SK-N-SH (cell line): ENCODE results near the gene FRMPD4. TPM values are rescaled to one million over a fixed set of nuclear protein-coding genes. Genes with fewer than 3 reads are reported as not detected.

ENCODE experiments used
- CTCF ChIA-PET: fragments of 300-600, 350-600 bp; formaldehyde crosslinking; extraction: SDS; loops from one replicate; lab custom pipeline; 2021; lab: Yijun Ruan, JAX
- POLR2A ChIA-PET: fragments of 350-600 bp; sonication (Branson Sonifier 250); formaldehyde crosslinking; extraction: SDS; loops from one replicate; lab custom pipeline; 2020; ENCODE audit warnings: antibody characterized with exemption, inconsistent platforms; lab: Yijun Ruan, JAX
- DNase-seq: peaks from one replicate; pipeline ENCODE4 v3.0.0; 2012
- H2AFZ ChIP-seq: fragments of 200-600 bp; sonication (generic); 2 replicates; pipeline ENCODE4 v1.8.1; 2016; ENCODE audit warnings: antibody characterized with exemption, mild to moderate bottlenecking, low read depth
- H3F3A ChIP-seq: fragments of 200-600 bp; sonication (generic); replicated peaks from 2 replicates; pipeline ENCODE3; 2016; ENCODE audit warnings: antibody characterized with exemption, mild to moderate bottlenecking; ENCODE audit not compliant: insufficient read depth
- H3K27ac ChIP-seq, 2 experiments: fragments of 200-500 bp in 1 of 2; fragments of 200-600 bp in 1 of 2; sonication (Bioruptor generic) in 1 of 2; sonication (generic), shearing (Covaris generic) in 1 of 2; 2 replicates each; pipeline versions ENCODE4 v1.5.1 to v1.6.1; 2014 to 2016; ENCODE audit warnings: low read depth in 2 of 2, inconsistent platforms in 1 of 2, low read length in 1 of 2, mild to moderate bottlenecking in 1 of 2, mixed read lengths in 1 of 2
- H3K27me3 ChIP-seq: fragments of 200-600 bp; sonication (generic), shearing (Covaris generic); 2 replicates; pipeline ENCODE4 v1.6.1; 2016; ENCODE audit warnings: mixed run types; ENCODE audit not compliant: insufficient read depth
- H3K36me3 ChIP-seq, 2 experiments: fragments of 200-500 bp in 1 of 2; fragments of 200-600 bp in 1 of 2; sonication (Bioruptor generic) in 1 of 2; sonication (generic) in 1 of 2; replicated peaks in 1 of 2; 2 replicates each; pipeline versions ENCODE3 to v1.5.1; 2014 to 2016; ENCODE audit warnings: low read length in 1 of 2, mild to moderate bottlenecking in 1 of 2; ENCODE audit not compliant: insufficient read depth in 2 of 2, control insufficient read depth in 1 of 2
- H3K4me1 ChIP-seq, 2 experiments: fragments of 200-500 bp in 1 of 2; fragments of 200-600 bp in 1 of 2; sonication (Bioruptor generic) in 1 of 2; sonication (generic), shearing (Covaris generic) in 1 of 2; 2 replicates each; pipeline versions ENCODE4 v1.5.1 to v1.6.1; 2014 to 2016; ENCODE audit warnings: low read depth in 1 of 2, low read length in 1 of 2, mixed run types in 1 of 2; ENCODE audit not compliant: insufficient read depth in 2 of 2, control insufficient read depth in 1 of 2
- H3K4me2 ChIP-seq: fragments of 200-600 bp; sonication (generic), shearing (Covaris generic); 2 replicates; pipeline ENCODE4 v1.6.1; 2017; ENCODE audit warnings: mixed run types
- H3K4me3 ChIP-seq, 2 experiments: fragments of 200-500 bp in 1 of 2; fragments of 200-600 bp in 1 of 2; sonication (Bioruptor generic) in 1 of 2; sonication (generic), shearing (Covaris generic) in 1 of 2; 2 replicates each; pipeline versions ENCODE4 v1.5.1 to v1.8.1; 2014 to 2016; ENCODE audit warnings: low read depth in 2 of 2, inconsistent platforms in 1 of 2, low read length in 1 of 2, mild to moderate bottlenecking in 1 of 2, mixed read lengths in 1 of 2, moderate library complexity in 1 of 2
- H3K79me2 ChIP-seq: fragments of 200-600 bp; sonication (generic); 2 replicates; pipeline ENCODE4 v1.8.1; 2017; ENCODE audit warnings: mild to moderate bottlenecking; ENCODE audit not compliant: insufficient read depth
- H3K9ac ChIP-seq: fragments of 200-600 bp; sonication (generic); 2 replicates; pipeline ENCODE4 v1.6.1; 2017; ENCODE audit warnings: mixed run types
- H3K9me2 ChIP-seq: fragments of 200-600 bp; sonication (generic); 2 replicates; pipeline ENCODE4 v1.6.1; 2017; ENCODE audit warnings: mixed run types
- H3K9me3 ChIP-seq: fragments of 200-600 bp; sonication (generic); 2 replicates; pipeline ENCODE4 v1.6.1; 2017; ENCODE audit warnings: mixed run types, mild to moderate bottlenecking, moderate library complexity
- H4K20me1 ChIP-seq: fragments of 200-600 bp; sonication (generic); 2 replicates; pipeline ENCODE4 v1.6.1; 2017; ENCODE audit warnings: mild to moderate bottlenecking, mixed run types; ENCODE audit not compliant: insufficient read depth
- EZH2phosphoT487 ChIP-seq: fragments of 200-600 bp; sonication (generic); IDR thresholded peaks from 2 replicates; pipeline ENCODE4 v1.6.1; 2017; ENCODE audit warnings: low read depth, mixed run types, mild to moderate bottlenecking, antibody characterized with exemption, moderate library complexity, borderline replicate concordance
- FOSL2 ChIP-seq: IDR thresholded peaks from 2 replicates; pipeline ENCODE4 v1.4.0; 2012; ENCODE audit warnings: low read depth, mild to moderate bottlenecking, moderate library complexity, borderline replicate concordance
- FOXM1 ChIP-seq: IDR thresholded peaks from 2 replicates; pipeline ENCODE4 v1.4.0; 2012; ENCODE audit warnings: low read depth, mild to moderate bottlenecking
- GATA2 ChIP-seq: sonication (generic); formaldehyde crosslinking; IDR thresholded peaks from 2 replicates; pipeline ENCODE4 v1.5.0; 2020; ENCODE audit warnings: mild to moderate bottlenecking, missing genetic modification reagents
- NFIC ChIP-seq: IDR thresholded peaks from 2 replicates; pipeline ENCODE4 v1.4.0; 2012; ENCODE audit warnings: borderline replicate concordance
- POLR2AphosphoS5 ChIP-seq: IDR thresholded peaks from 2 replicates; pipeline ENCODE4 v1.6.1; 2012; ENCODE audit warnings: low read depth, low read length
- RAD21 ChIP-seq: IDR thresholded peaks from 2 replicates; pipeline ENCODE4 v1.6.1; 2012; ENCODE audit warnings: mild to moderate bottlenecking, low read length
- SMC3 ChIP-seq: IDR thresholded peaks from 2 replicates; pipeline ENCODE4 v1.6.1; 2012; ENCODE audit warnings: low read depth, low read length, improper control_type of control experiment
- YY1 ChIP-seq: IDR thresholded peaks from 2 replicates; pipeline ENCODE4 v1.4.0; 2012; ENCODE audit warnings: low read depth, mild to moderate bottlenecking
- WGBS: methylation state at CpG from one replicate; pipeline ENCODE4 v1.1.6; 2017; ENCODE audit warnings: low lambda C conversion rate; 5-methylcytosine and 5-hydroxymethylcytosine counted together
- polyA plus RNA-seq, 3 experiments: library from polyadenylated mRNA; depleted of rRNA; stranded (reverse); fragments of >200 nt; gene quantifications; 2 replicates each; pipeline ENCODE4 v1.2.3, GENCODE V29; 2012
- TF ChIP-seq, protein P1 (sequence below): fragments of 150-350 bp; IDR thresholded peaks from 2 replicates; pipeline ENCODE4 v1.6.1; 2016; ENCODE audit warnings: mild to moderate bottlenecking, low read depth, low read length
- TF ChIP-seq, protein P2 (sequence below): fragments of 150-350 bp; IDR thresholded peaks from 2 replicates; pipeline ENCODE4 v1.6.1; 2017; ENCODE audit warnings: antibody characterized with exemption, low read length, low read depth, borderline replicate concordance
- TF ChIP-seq, protein P3 (sequence below): IDR thresholded peaks from 2 replicates; pipeline ENCODE4; 2012
- TF ChIP-seq, protein P4 (sequence below): IDR thresholded peaks from 2 replicates; pipeline ENCODE4 v1.4.0; 2012; ENCODE audit warnings: low read depth, borderline replicate concordance
- TF ChIP-seq, protein P5 (sequence below): IDR thresholded peaks from 2 replicates; pipeline ENCODE4 v1.4.0; 2012; ENCODE audit warnings: low read depth, borderline replicate concordance

The FRMPD4 gene
- polyA plus RNA-seq, 1 of the 3 experiments (the other 2 are of a cell fraction), result not detected

DNA sequence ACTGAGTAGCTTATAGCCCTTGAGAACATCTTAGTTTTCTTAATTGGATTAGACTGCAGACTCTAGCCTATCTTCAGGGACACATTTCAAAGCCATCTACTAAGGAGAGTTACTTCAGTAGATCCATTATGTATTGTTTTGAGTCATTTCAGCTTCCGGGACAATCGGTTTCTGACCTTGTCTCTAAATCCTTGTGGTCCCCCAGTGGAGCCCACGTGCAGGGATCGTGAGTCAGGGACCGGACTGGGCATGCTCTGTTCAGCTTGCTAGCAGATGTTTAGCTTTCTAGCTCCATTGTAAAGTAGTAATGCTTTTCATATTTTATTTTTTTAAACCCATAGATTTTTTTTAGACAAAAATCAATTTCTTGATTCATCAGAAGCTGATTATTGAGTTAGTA, 441.0 kb downstream of the FRMPD4 start:
- H3K4me2 ChIP-seq, result no peak overlapping the region
- no peaks in the 10 kb centered on the region for H3K9me3 ChIP-seq
- no peaks in the 10 kb centered on the region for H4K20me1 ChIP-seq
- no peak overlapping the region for H3K27ac ChIP-seq
- no peak overlapping the region for H3K4me3 ChIP-seq
- H3K9me2 ChIP-seq, result no peaks in the 10 kb centered on the region
- no peak for DNase-seq
- H3F3A ChIP-seq, result no peaks in the 10 kb centered on the region
- H3K27me3 ChIP-seq, result peaks cover 12% of the 10 kb centered on the region; the same call in 1 of the 2 replicates
- no peaks in the 10 kb centered on the region for H3K36me3 ChIP-seq
- TF ChIP-seq POLR2AphosphoS5, result no peak
- TF ChIP-seq, protein P1, sequence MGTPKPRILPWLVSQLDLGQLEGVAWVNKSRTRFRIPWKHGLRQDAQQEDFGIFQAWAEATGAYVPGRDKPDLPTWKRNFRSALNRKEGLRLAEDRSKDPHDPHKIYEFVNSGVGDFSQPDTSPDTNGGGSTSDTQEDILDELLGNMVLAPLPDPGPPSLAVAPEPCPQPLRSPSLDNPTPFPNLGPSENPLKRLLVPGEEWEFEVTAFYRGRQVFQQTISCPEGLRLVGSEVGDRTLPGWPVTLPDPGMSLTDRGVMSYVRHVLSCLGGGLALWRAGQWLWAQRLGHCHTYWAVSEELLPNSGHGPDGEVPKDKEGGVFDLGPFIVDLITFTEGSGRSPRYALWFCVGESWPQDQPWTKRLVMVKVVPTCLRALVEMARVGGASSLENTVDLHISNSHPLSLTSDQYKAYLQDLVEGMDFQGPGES, result no peak
- TF ChIP-seq GATA2 (CRISPR knock-in tag), result no peak
- no peak for TF ChIP-seq FOXM1
- TF ChIP-seq, protein P2, sequence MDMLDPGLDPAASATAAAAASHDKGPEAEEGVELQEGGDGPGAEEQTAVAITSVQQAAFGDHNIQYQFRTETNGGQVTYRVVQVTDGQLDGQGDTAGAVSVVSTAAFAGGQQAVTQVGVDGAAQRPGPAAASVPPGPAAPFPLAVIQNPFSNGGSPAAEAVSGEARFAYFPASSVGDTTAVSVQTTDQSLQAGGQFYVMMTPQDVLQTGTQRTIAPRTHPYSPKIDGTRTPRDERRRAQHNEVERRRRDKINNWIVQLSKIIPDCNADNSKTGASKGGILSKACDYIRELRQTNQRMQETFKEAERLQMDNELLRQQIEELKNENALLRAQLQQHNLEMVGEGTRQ, result no peak
- no peak for TF ChIP-seq YY1
- no peak for TF ChIP-seq NFIC
- TF ChIP-seq, protein P3, sequence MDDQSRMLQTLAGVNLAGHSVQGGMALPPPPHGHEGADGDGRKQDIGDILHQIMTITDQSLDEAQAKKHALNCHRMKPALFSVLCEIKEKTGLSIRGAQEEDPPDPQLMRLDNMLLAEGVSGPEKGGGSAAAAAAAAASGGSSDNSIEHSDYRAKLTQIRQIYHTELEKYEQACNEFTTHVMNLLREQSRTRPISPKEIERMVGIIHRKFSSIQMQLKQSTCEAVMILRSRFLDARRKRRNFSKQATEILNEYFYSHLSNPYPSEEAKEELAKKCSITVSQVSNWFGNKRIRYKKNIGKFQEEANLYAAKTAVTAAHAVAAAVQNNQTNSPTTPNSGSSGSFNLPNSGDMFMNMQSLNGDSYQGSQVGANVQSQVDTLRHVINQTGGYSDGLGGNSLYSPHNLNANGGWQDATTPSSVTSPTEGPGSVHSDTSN, result no peak
- no peak for TF ChIP-seq EZH2phosphoT487
- TF ChIP-seq, protein P4, sequence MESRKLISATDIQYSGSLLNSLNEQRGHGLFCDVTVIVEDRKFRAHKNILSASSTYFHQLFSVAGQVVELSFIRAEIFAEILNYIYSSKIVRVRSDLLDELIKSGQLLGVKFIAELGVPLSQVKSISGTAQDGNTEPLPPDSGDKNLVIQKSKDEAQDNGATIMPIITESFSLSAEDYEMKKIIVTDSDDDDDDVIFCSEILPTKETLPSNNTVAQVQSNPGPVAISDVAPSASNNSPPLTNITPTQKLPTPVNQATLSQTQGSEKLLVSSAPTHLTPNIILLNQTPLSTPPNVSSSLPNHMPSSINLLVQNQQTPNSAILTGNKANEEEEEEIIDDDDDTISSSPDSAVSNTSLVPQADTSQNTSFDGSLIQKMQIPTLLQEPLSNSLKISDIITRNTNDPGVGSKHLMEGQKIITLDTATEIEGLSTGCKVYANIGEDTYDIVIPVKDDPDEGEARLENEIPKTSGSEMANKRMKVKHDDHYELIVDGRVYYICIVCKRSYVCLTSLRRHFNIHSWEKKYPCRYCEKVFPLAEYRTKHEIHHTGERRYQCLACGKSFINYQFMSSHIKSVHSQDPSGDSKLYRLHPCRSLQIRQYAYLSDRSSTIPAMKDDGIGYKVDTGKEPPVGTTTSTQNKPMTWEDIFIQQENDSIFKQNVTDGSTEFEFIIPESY, result no peak
- TF ChIP-seq, protein P5, sequence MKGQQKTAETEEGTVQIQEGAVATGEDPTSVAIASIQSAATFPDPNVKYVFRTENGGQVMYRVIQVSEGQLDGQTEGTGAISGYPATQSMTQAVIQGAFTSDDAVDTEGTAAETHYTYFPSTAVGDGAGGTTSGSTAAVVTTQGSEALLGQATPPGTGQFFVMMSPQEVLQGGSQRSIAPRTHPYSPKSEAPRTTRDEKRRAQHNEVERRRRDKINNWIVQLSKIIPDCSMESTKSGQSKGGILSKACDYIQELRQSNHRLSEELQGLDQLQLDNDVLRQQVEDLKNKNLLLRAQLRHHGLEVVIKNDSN, result no peak
- no peak for TF ChIP-seq FOSL2
- TF ChIP-seq RAD21, result no peak
- no peak for TF ChIP-seq SMC3
- ChIA-PET CTCF (no interaction called here), POLR2A (no interaction called here)
- H3K4me1 ChIP-seq, result no peaks in the 10 kb centered on the region
- H3K9ac ChIP-seq, result no peak overlapping the region
- no peaks in the 10 kb centered on the region for H3K79me2 ChIP-seq
- 6% methylated on average over 5 of the region's 5 CpGs for WGBS
- H2AFZ ChIP-seq, result no peak overlapping the region
